GM10248 (cell line): Measurements from ENCODE around the gene CTIF.

ENCODE experiments used
- CTCF ChIA-PET: fragments of 300-600 bp; sonication (Branson Sonifier 250); formaldehyde crosslinking; extraction: SDS; loops from one replicate; lab custom pipeline; 2021; ENCODE audit warnings: antibody characterized with exemption; lab: Yijun Ruan, JAX
- POLR2A ChIA-PET: fragments of 350-650 bp; sonication (Branson Sonifier 250); formaldehyde crosslinking; extraction: SDS; loops from one replicate; lab custom pipeline; 2020; ENCODE audit warnings: antibody characterized with exemption; lab: Yijun Ruan, JAX
- DNase-seq: peaks from one replicate; pipeline ENCODE4 v3.0.0; 2012; ENCODE audit errors: extremely low spot score
- CTCF ChIP-seq: IDR thresholded peaks from 2 replicates; pipeline ENCODE4 v1.5.1; 2012; ENCODE audit warnings: mild to moderate bottlenecking, low read depth; ENCODE audit errors: extremely low read depth, missing control alignments, control extremely low read depth

The CTIF gene

GRCh38 chr18:48723016-48723415, 184.2 kb downstream of the CTIF start:
- TF ChIP-seq CTCF, result no peak
- ChIA-PET CTCF (interaction anchor here (1.2 to 2.2 kb wide), 2 partner anchors 9 to 12 kb away, joined by 3 to 6 read pairs; no protein-coding TSS in a partner anchor), POLR2A (no interaction called here)
- DNase-seq, result no peak

- ChIA-PET POLR2A (no interaction called here), CTCF (interaction anchor here (1.2 to 2.2 kb wide), 4 partner anchors 9 to 29 kb away, joined by 3 to 6 read pairs (median 3); no protein-coding TSS in a partner anchor)
- no peak for DNase-seq
- no peak for TF ChIP-seq CTCF
Measured at GRCh38 chr18:48723837-48724236, 185.0 kb downstream of the CTIF start.

- DNase-seq, result no peak
- TF ChIP-seq CTCF, result no peak
- POLR2A ChIA-PET, result no interaction called here
- CTCF ChIA-PET, result interaction anchor here (1.4 to 2.2 kb wide), 3 partner anchors 13 to 29 kb away, joined by 3 to 6 read pairs (median 3); no protein-coding TSS in a partner anchor
Measured at GRCh38 chr18:48724442-48724841, 185.6 kb downstream of the CTIF start.

GRCh38 chr18:48724939-48725338, 186.1 kb downstream of the CTIF start:
- TF ChIP-seq CTCF, result no peak
- DNase-seq, result no peak
- ChIA-PET CTCF (interaction anchor here (1.4 to 2.2 kb wide), 3 partner anchors 14 to 28 kb away, joined by 3 to 6 read pairs (median 3); no protein-coding TSS in a partner anchor), POLR2A (no interaction called here)

GRCh38 chr18:48725562-48725961, 186.7 kb downstream of the CTIF start:
- DNase-seq, result no peak
- no peak for TF ChIP-seq CTCF
- ChIA-PET CTCF (interaction anchor here (1.6 kb wide), 1 partner anchor 27 kb away, joined by 3 read pairs; no protein-coding TSS in a partner anchor), POLR2A (no interaction called here)

- ChIA-PET POLR2A (no interaction called here), CTCF (interaction anchor here (1.6 kb wide), 1 partner anchor 1125 kb away, joined by 3 read pairs; no protein-coding TSS in a partner anchor)
- TF ChIP-seq CTCF, result no peak
- no peak for DNase-seq
Measured at GRCh38 chr18:48727681-48728080, 188.8 kb downstream of the CTIF start.
